SKM-1 treated with dmso at 0.1 percent for 144 hours (cell line): Measurements from ENCODE around the gene NGF.
"Not testable (repeated sequence)": the region's sequence is repeated elsewhere in the genome, so short reads cannot be mapped to it uniquely, and the experiment has no call there.

Experiments used
- DNase-seq: peaks from one replicate; lab custom pipeline; 2025; ENCODE audit not compliant: unreplicated experiment; lab: John Stamatoyannopoulos, UW

NGF gene

GRCh38 chr1:115310581-115311473 lies 27.2 kb downstream of the NGF start:
- no peak for DNase-seq

- DNase-seq = not testable (repeated sequence)
Measured at GRCh38 chr1:115309504-115309903, 28.5 kb downstream of the NGF start.

GRCh38 chr1:115308969-115309368 lies 29.1 kb downstream of the NGF start:
- DNase-seq = no peak

- DNase-seq = no peak
Measured at GRCh38 chr1:115307661-115308060, 30.4 kb downstream of the NGF start.

GRCh38 chr1:115306146-115306545 lies 31.9 kb downstream of the NGF start:
- no peak for DNase-seq

GRCh38 chr1:115303364-115303763 lies 34.7 kb downstream of the NGF start:
- DNase-seq = no peak

GRCh38 chr1:115302390-115302961 lies 35.6 kb downstream of the NGF start:
- DNase-seq = no peak

- no peak for DNase-seq
Measured at GRCh38 chr1:115301438-115302020, 36.5 kb downstream of the NGF start.

- DNase-seq = no peak
Measured at GRCh38 chr1:115300087-115300876, 37.8 kb downstream of the NGF start.

GRCh38 chr1:115299266-115299665 lies 38.8 kb downstream of the NGF start:
- no peak for DNase-seq

GRCh38 chr1:115296981-115297380 lies 41.1 kb downstream of the NGF start:
- no peak for DNase-seq

GRCh38 chr1:115295904-115296696 lies 41.9 kb downstream of the NGF start:
- no peak for DNase-seq

- DNase-seq = no peak
Measured at GRCh38 chr1:115293899-115294298, 44.1 kb downstream of the NGF start.

GRCh38 chr1:115293006-115293405 lies 45.0 kb downstream of the NGF start:
- no peak for DNase-seq

GRCh38 chr1:115291741-115292140 lies 46.3 kb downstream of the NGF start:
- DNase-seq = no peak

- DNase-seq = no peak
Measured at GRCh38 chr1:115289940-115290339, 48.1 kb downstream of the NGF start.

- no peak for DNase-seq
Measured at GRCh38 chr1:115288591-115289198, 49.4 kb downstream of the NGF start.

- DNase-seq = no peak
Measured at GRCh38 chr1:115286431-115287205, 51.4 kb downstream of the NGF start.

GRCh38 chr1:115284209-115284608 lies 53.8 kb downstream of the NGF start:
- no peak for DNase-seq
